Inflammatory macrophage treated with lipopolysaccharide for 1 hour (primary cell): Measurements from ENCODE around the gene ADARB2.

Experiments
- DNase-seq, 2 donors: peaks; one replicate each; pipeline ENCODE4 v3.0.0-alpha.2; 2020 to 2022

ADARB2 gene

GRCh38 chr10:1155791-1156615, 581.3 kb downstream of the ADARB2 start:
- DNase-seq = no peak

GRCh38 chr10:1154531-1155295, 582.6 kb downstream of the ADARB2 start:
- no peak for DNase-seq

- DNase-seq = no peak
Measured at GRCh38 chr10:1153805-1154351, 583.4 kb downstream of the ADARB2 start.

- DNase-seq = no peak
Measured at GRCh38 chr10:1153251-1153763, 584.0 kb downstream of the ADARB2 start.

- no peak for DNase-seq
Measured at GRCh38 chr10:1152386-1153250, 584.7 kb downstream of the ADARB2 start.

GRCh38 chr10:1151076-1152033, 586.0 kb downstream of the ADARB2 start:
- no peak for DNase-seq

GRCh38 chr10:1150638-1150955, 586.7 kb downstream of the ADARB2 start:
- DNase-seq = no peak

GRCh38 chr10:1149793-1150637, 587.3 kb downstream of the ADARB2 start:
- DNase-seq = no peak

- no peak for DNase-seq
Measured at GRCh38 chr10:1148855-1149605, 588.3 kb downstream of the ADARB2 start.

- no peak for DNase-seq
Measured at GRCh38 chr10:1147810-1148209, 589.5 kb downstream of the ADARB2 start.

GRCh38 chr10:1142596-1142995, 594.7 kb downstream of the ADARB2 start:
- DNase-seq = no peak

GRCh38 chr10:1141701-1142100, 595.6 kb downstream of the ADARB2 start:
- no peak for DNase-seq

GRCh38 chr10:1141261-1141660, 596.1 kb downstream of the ADARB2 start:
- no peak for DNase-seq

GRCh38 chr10:1138529-1138928, 598.8 kb downstream of the ADARB2 start:
- DNase-seq = no peak

GRCh38 chr10:1137499-1138163, 599.7 kb downstream of the ADARB2 start:
- DNase-seq = no peak

- DNase-seq = no peak
Measured at GRCh38 chr10:1136268-1136667, 601.1 kb downstream of the ADARB2 start.

GRCh38 chr10:1134156-1134555, 603.2 kb downstream of the ADARB2 start:
- no peak for DNase-seq

- no peak for DNase-seq
Measured at GRCh38 chr10:1133495-1134045, 603.8 kb downstream of the ADARB2 start.

GRCh38 chr10:1132584-1132983, 604.7 kb downstream of the ADARB2 start:
- no peak for DNase-seq
